ENCODE results near the gene TMIE.

The TMIE gene

GRCh38 chr3:46692566-46692990 lies 8.6 kb upstream of the TMIE start:
- DNase-seq = no peak
- no peaks in the 10 kb centered on the region for H3K79me1 ChIP-seq (replicated peaks; ENCODE audit: low read length, poor library complexity, severe bottlenecking)
- H4K91ac ChIP-seq (ENCODE audit: low read length) = no peak overlapping the region
- H2AK5ac ChIP-seq (ENCODE audit: low read length, severe bottlenecking) = no peak overlapping the region
- no peak overlapping the region for H2BK12ac ChIP-seq (ENCODE audit: low read length in 2 of 2)
- H2BK15ac ChIP-seq (ENCODE audit: low read depth, poor library complexity, severe bottlenecking) = no peak overlapping the region
- WGBS = 55% methylated on average over 11 of the region's 11 CpGs
- no peak overlapping the region for H3K27ac ChIP-seq (ENCODE audit: low read length, poor library complexity, severe bottlenecking)
- no peak overlapping the region for H2BK120ac ChIP-seq (ENCODE audit: low read depth, low read length)
- no peak overlapping the region for H3K4ac ChIP-seq (ENCODE audit: low read depth in 1 of 2, low read length in 2 of 2)
- no peak overlapping the region for H2AFZ ChIP-seq (ENCODE audit: low read depth, low read length)
- no peaks in the 10 kb centered on the region for H3K9me3 ChIP-seq (ENCODE audit: control insufficient read depth, low read length)
- no peak overlapping the region for H2BK5ac ChIP-seq (ENCODE audit: low read depth, low read length, poor library complexity, severe bottlenecking)
- H3K9ac ChIP-seq (ENCODE audit: low read length) = peak overlapping the region; percentile 75
- H3K18ac ChIP-seq (ENCODE audit: low read depth in 1 of 2, low read length in 2 of 2) = no peak overlapping the region
- H3K4me3 ChIP-seq (ENCODE audit: insufficient read depth in 1 of 2, low read depth in 1 of 2, low read length in 2 of 2) = peak overlapping the region in 1 of 2 experiments; percentile 80
- peak overlapping the region; percentile 77 for H3K4me2 ChIP-seq (ENCODE audit: low read length, poor library complexity, severe bottlenecking)
- H3K27me3 ChIP-seq (ENCODE audit: control insufficient read depth in 1 of 2, insufficient read depth in 1 of 2, low read length in 2 of 2) = peaks cover 8 to 33% of the 10 kb centered on the region in 2 experiments
- no peak overlapping the region for H4K8ac ChIP-seq (ENCODE audit: low read length)
- H3K23ac ChIP-seq (ENCODE audit: low read length in 2 of 2) = no peak overlapping the region
- H3K14ac ChIP-seq (ENCODE audit: low read length in 2 of 2) = no peak overlapping the region
- H3K36me3 ChIP-seq (ENCODE audit: control insufficient read depth in 1 of 2, insufficient read depth in 2 of 2, low read depth in 1 of 2, low read length in 2 of 2) = no peaks in the 10 kb centered on the region
- H3K4me1 ChIP-seq (ENCODE audit: control insufficient read depth, insufficient read depth, low read depth, low read length) = peaks cover 33% of the 10 kb centered on the region

DNA sequence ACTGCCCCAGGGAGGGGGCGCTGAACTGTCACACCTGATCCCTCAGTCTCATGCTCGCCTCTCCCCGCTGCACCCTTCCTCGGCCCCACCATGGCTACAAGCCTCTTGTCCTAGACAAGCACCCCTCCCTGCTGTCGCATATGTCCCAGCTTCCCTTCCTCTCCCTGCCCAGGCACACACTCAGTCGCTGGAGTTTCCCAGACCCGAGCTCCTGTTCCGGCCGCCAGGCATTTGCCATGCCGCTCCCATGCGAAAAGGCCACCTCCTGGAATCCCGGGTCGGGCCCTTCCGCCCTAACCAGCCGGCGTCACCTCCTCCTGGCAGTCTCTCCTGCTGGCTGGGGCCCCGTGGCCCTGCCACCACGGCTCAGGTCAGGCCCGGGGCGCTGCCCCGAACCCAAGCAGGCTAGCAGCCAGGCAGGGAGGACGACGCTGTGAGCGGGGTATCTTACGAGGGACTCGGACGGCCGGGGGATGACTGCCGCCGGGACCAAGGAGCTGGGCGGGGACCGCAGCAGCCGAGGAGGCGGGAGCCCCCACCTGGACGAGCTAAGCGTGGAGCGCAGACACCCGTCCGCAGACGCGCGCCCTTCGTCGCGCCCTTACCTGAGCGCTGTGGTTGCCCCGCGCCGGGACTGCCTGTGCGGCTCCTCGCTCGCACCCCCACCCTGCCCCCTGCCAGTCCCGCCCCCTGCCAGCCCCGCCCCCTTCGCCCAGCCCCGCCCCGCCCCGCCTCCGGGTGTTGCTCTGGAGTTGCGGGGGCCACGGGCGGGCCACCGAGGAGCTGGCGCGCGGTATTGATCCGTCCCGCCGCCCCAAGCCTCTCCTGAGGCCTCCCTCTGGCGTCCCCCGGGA lies 7.9 kb upstream of the TMIE start, which contains the start of gene ALS2CL:
ALS2CL (minus strand) TSS at position 642 of the 854 bp plus-strand sequence. CDS start 4,239 bp downstream, outside the sequence.
- Histone ChIP-seq H2BK15ac (ENCODE audit: low read depth, poor library complexity, severe bottlenecking) (peak within 1 kb of the TSS; percentile 26), H3K9me3 (ENCODE audit: control insufficient read depth, low read length) (no peaks in the 10 kb centered on the region), H3K4me2 (ENCODE audit: low read length, poor library complexity, severe bottlenecking) (peak within 1 kb of the TSS; percentile 77), H2AFZ (ENCODE audit: low read depth, low read length) (peak within 1 kb of the TSS; percentile 46), H3K4me1 (ENCODE audit: control insufficient read depth, insufficient read depth, low read depth, low read length) (peaks cover 33% of the 10 kb centered on the region), H2BK120ac (ENCODE audit: low read depth, low read length) (no peak within 1 kb of the TSS), H3K9ac (ENCODE audit: low read length) (peak within 1 kb of the TSS; percentile 75), H3K4me3 (ENCODE audit: insufficient read depth in 1 of 2, low read depth in 1 of 2, low read length in 2 of 2) (peak within 1 kb of the TSS; percentile 55 to 80), H2BK5ac (ENCODE audit: low read depth, low read length, poor library complexity, severe bottlenecking) (no peak within 1 kb of the TSS), H2AK5ac (ENCODE audit: low read length, severe bottlenecking) (no peak within 1 kb of the TSS), H3K79me1 (replicated peaks; ENCODE audit: low read length, poor library complexity, severe bottlenecking) (no peaks in the 10 kb centered on the region), H3K27me3 (ENCODE audit: control insufficient read depth in 1 of 2, insufficient read depth in 1 of 2, low read length in 2 of 2) (peaks cover 8 to 33% of the 10 kb centered on the region in 2 experiments), H3K36me3 (ENCODE audit: control insufficient read depth in 1 of 2, insufficient read depth in 2 of 2, low read depth in 1 of 2, low read length in 2 of 2) (no peaks in the 10 kb centered on the region), H2BK12ac (ENCODE audit: low read length in 2 of 2) (no peak within 1 kb of the TSS), H3K18ac (ENCODE audit: low read depth in 1 of 2, low read length in 2 of 2) (peak within 1 kb of the TSS in 1 of 2 experiments; percentile 67), H3K4ac (ENCODE audit: low read depth in 1 of 2, low read length in 2 of 2) (no peak within 1 kb of the TSS), H4K91ac (ENCODE audit: low read length) (peak within 1 kb of the TSS; percentile 19), H4K8ac (ENCODE audit: low read length) (peak within 1 kb of the TSS; percentile 79), H3K27ac (ENCODE audit: low read length, poor library complexity, severe bottlenecking) (no peak within 1 kb of the TSS), H3K14ac (ENCODE audit: low read length in 2 of 2) (peak within 1 kb of the TSS in 1 of 2 experiments; percentile 51), H3K23ac (ENCODE audit: low read length in 2 of 2) (no peak within 1 kb of the TSS)
- DNase-seq = peak; percentile 57
- under 1% methylated on average over 47 of the region's 71 CpGs for WGBS

- H3K36me3 ChIP-seq (ENCODE audit: control insufficient read depth in 1 of 2, insufficient read depth in 2 of 2, low read depth in 1 of 2, low read length in 2 of 2) = no peaks in the 10 kb centered on the region
- no peak overlapping the region for H2BK120ac ChIP-seq (ENCODE audit: low read depth, low read length)
- WGBS = 49% methylated on average over 30 of the region's 30 CpGs
Measured at GRCh38 chr3:46693892-46694226, 7.3 kb upstream of the TMIE start.

GRCh38 chr3:46694520-46694919 lies 6.7 kb upstream of the TMIE start:
- H3K27ac ChIP-seq (ENCODE audit: low read length, poor library complexity, severe bottlenecking) = no peak overlapping the region
- peaks cover 8 to 29% of the 10 kb centered on the region in 2 experiments for H3K27me3 ChIP-seq (ENCODE audit: control insufficient read depth in 1 of 2, insufficient read depth in 1 of 2, low read length in 2 of 2)
- H3K36me3 ChIP-seq (ENCODE audit: control insufficient read depth in 1 of 2, insufficient read depth in 2 of 2, low read depth in 1 of 2, low read length in 2 of 2) = no peaks in the 10 kb centered on the region
- H2BK12ac ChIP-seq (ENCODE audit: low read length in 2 of 2) = no peak overlapping the region
- H3K4ac ChIP-seq (ENCODE audit: low read depth in 1 of 2, low read length in 2 of 2) = no peak overlapping the region
- no peak overlapping the region for H3K23ac ChIP-seq (ENCODE audit: low read length in 2 of 2)
- no peak overlapping the region for H4K91ac ChIP-seq (ENCODE audit: low read length)
- H2BK15ac ChIP-seq (ENCODE audit: low read depth, poor library complexity, severe bottlenecking) = no peak overlapping the region
- H3K14ac ChIP-seq (ENCODE audit: low read length in 2 of 2) = no peak overlapping the region
- 100% methylated on average over 3 of the region's 3 CpGs for WGBS
- no peaks in the 10 kb centered on the region for H3K9me3 ChIP-seq (ENCODE audit: control insufficient read depth, low read length)
- H3K4me1 ChIP-seq (ENCODE audit: control insufficient read depth, insufficient read depth, low read depth, low read length) = peaks cover 33% of the 10 kb centered on the region
- H2BK120ac ChIP-seq (ENCODE audit: low read depth, low read length) = no peak overlapping the region
- no peak overlapping the region for H4K8ac ChIP-seq (ENCODE audit: low read length)
- no peak overlapping the region for H3K18ac ChIP-seq (ENCODE audit: low read depth in 1 of 2, low read length in 2 of 2)
- H3K9ac ChIP-seq (ENCODE audit: low read length) = no peak overlapping the region
- H3K4me2 ChIP-seq (ENCODE audit: low read length, poor library complexity, severe bottlenecking) = no peak overlapping the region
- no peak overlapping the region for H3K4me3 ChIP-seq (ENCODE audit: insufficient read depth in 1 of 2, low read depth in 1 of 2, low read length in 2 of 2)
- no peak overlapping the region for H2BK5ac ChIP-seq (ENCODE audit: low read depth, low read length, poor library complexity, severe bottlenecking)
- H2AFZ ChIP-seq (ENCODE audit: low read depth, low read length) = no peak overlapping the region
- H2AK5ac ChIP-seq (ENCODE audit: low read length, severe bottlenecking) = no peak overlapping the region
- no peak for DNase-seq
- no peaks in the 10 kb centered on the region for H3K79me1 ChIP-seq (replicated peaks; ENCODE audit: low read length, poor library complexity, severe bottlenecking)

More at GRCh38 chr3:46693892-46694226, 7.3 kb upstream of the TMIE start:
- no peak for DNase-seq
- H3K9ac ChIP-seq (ENCODE audit: low read length) = peak overlapping the region; percentile 55
- H3K4me1 ChIP-seq (ENCODE audit: control insufficient read depth, insufficient read depth, low read depth, low read length) = peaks cover 33% of the 10 kb centered on the region
- H3K23ac ChIP-seq (ENCODE audit: low read length in 2 of 2) = no peak overlapping the region
- peak overlapping the region in 1 of 2 experiments; percentile 51 for H3K14ac ChIP-seq (ENCODE audit: low read length in 2 of 2)
- H2BK15ac ChIP-seq (ENCODE audit: low read depth, poor library complexity, severe bottlenecking) = no peak overlapping the region
- peaks cover 8 to 33% of the 10 kb centered on the region in 2 experiments for H3K27me3 ChIP-seq (ENCODE audit: control insufficient read depth in 1 of 2, insufficient read depth in 1 of 2, low read length in 2 of 2)
- H3K4me3 ChIP-seq (ENCODE audit: insufficient read depth in 1 of 2, low read depth in 1 of 2, low read length in 2 of 2) = peak overlapping the region; percentile 22 to 65
- H3K18ac ChIP-seq (ENCODE audit: low read depth in 1 of 2, low read length in 2 of 2) = peak overlapping the region in 1 of 2 experiments; percentile 67
- H3K9me3 ChIP-seq (ENCODE audit: control insufficient read depth, low read length) = no peaks in the 10 kb centered on the region
- H2BK12ac ChIP-seq (ENCODE audit: low read length in 2 of 2) = no peak overlapping the region
- H2BK5ac ChIP-seq (ENCODE audit: low read depth, low read length, poor library complexity, severe bottlenecking) = no peak overlapping the region
- no peaks in the 10 kb centered on the region for H3K79me1 ChIP-seq (replicated peaks; ENCODE audit: low read length, poor library complexity, severe bottlenecking)
- no peak overlapping the region for H2AK5ac ChIP-seq (ENCODE audit: low read length, severe bottlenecking)
- peak overlapping the region; percentile 70 for H3K4me2 ChIP-seq (ENCODE audit: low read length, poor library complexity, severe bottlenecking)
- peak overlapping the region; percentile 46 for H2AFZ ChIP-seq (ENCODE audit: low read depth, low read length)
- no peak overlapping the region for H4K8ac ChIP-seq (ENCODE audit: low read length)
- H3K27ac ChIP-seq (ENCODE audit: low read length, poor library complexity, severe bottlenecking) = no peak overlapping the region
- H3K4ac ChIP-seq (ENCODE audit: low read depth in 1 of 2, low read length in 2 of 2) = no peak overlapping the region
- H4K91ac ChIP-seq (ENCODE audit: low read length) = no peak overlapping the region
